ENCODE data around the gene GABRG3.

Gene GABRG3

GRCh38 chr15:27527490-27528067, 556.6 kb downstream of the GABRG3 start:
- DNase-seq (ENCODE audit: extremely low read depth, low read depth) = no peak
- no peak for TF ChIP-seq CTCF (IDR thresholded peaks at IDR 0.05; ENCODE audit: low read depth, low read length, missing control alignments)
- H3K4me3 ChIP-seq (replicated peaks; ENCODE audit: low read depth, low read length) = no peak overlapping the region

- no peak overlapping the region for H3K4me3 ChIP-seq (replicated peaks; ENCODE audit: low read depth, low read length)
- no peak for TF ChIP-seq CTCF (IDR thresholded peaks at IDR 0.05; ENCODE audit: low read depth, low read length, missing control alignments)
- no peak for DNase-seq (ENCODE audit: extremely low read depth, low read depth)
Measured at GRCh38 chr15:27529399-27529798, 558.4 kb downstream of the GABRG3 start.

- no peak for DNase-seq (ENCODE audit: extremely low read depth, low read depth)
- TF ChIP-seq CTCF (IDR thresholded peaks at IDR 0.05; ENCODE audit: low read depth, low read length, missing control alignments) = no peak
Measured at GRCh38 chr15:27530994-27531393, 560.0 kb downstream of the GABRG3 start.

GRCh38 chr15:27532358-27532757, 561.4 kb downstream of the GABRG3 start:
- DNase-seq (ENCODE audit: extremely low read depth, low read depth) = no peak
- no peak overlapping the region for H3K4me3 ChIP-seq (replicated peaks; ENCODE audit: low read depth, low read length)
- no peak for TF ChIP-seq CTCF (IDR thresholded peaks at IDR 0.05; ENCODE audit: low read depth, low read length, missing control alignments)

More at GRCh38 chr15:27530994-27531393, 560.0 kb downstream of the GABRG3 start:
- no peak overlapping the region for H3K4me3 ChIP-seq (replicated peaks; ENCODE audit: low read depth, low read length)

GRCh38 chr15:27535445-27536129, 564.6 kb downstream of the GABRG3 start:
- no peak overlapping the region for H3K4me3 ChIP-seq (replicated peaks; ENCODE audit: low read depth, low read length)
- DNase-seq (ENCODE audit: extremely low read depth, low read depth) = no peak
- TF ChIP-seq CTCF (IDR thresholded peaks at IDR 0.05; ENCODE audit: low read depth, low read length, missing control alignments) = no peak

- no peak for DNase-seq (ENCODE audit: extremely low read depth, low read depth)
- TF ChIP-seq CTCF (IDR thresholded peaks at IDR 0.05; ENCODE audit: low read depth, low read length, missing control alignments) = no peak
Measured at GRCh38 chr15:27538325-27538724, 567.3 kb downstream of the GABRG3 start.

More at GRCh38 chr15:27538325-27538724, 567.3 kb downstream of the GABRG3 start:
- H3K4me3 ChIP-seq (replicated peaks; ENCODE audit: low read depth, low read length) = no peak overlapping the region
